Thyroid gland (tissue), 4 donors: ENCODE results near the gene TRAM2.

Experiments
- POLR2A ChIP-seq, 2 donors: fragments of 450-650 bp; IDR thresholded peaks; one replicate each; pipeline ENCODE4 v1.6.1; 2017; ENCODE audit warnings: antibody characterized with exemption in 2 of 2, mild to moderate bottlenecking in 2 of 2, moderate library complexity in 1 of 2
- TF ChIP-seq, protein P1 (sequence below), 6 experiments: fragments of 200-600 bp in 3 of 6; fragments of 450-650 bp in 3 of 6; sonication (generic) in 3 of 6; IDR thresholded peaks; one replicate each; pipeline ENCODE4 v1.5.1; 2016 to 2019; ENCODE audit warnings: antibody characterized with exemption in 6 of 6, mild to moderate bottlenecking in 2 of 6, inconsistent platforms in 1 of 6, moderate library complexity in 1 of 6

DNA sequence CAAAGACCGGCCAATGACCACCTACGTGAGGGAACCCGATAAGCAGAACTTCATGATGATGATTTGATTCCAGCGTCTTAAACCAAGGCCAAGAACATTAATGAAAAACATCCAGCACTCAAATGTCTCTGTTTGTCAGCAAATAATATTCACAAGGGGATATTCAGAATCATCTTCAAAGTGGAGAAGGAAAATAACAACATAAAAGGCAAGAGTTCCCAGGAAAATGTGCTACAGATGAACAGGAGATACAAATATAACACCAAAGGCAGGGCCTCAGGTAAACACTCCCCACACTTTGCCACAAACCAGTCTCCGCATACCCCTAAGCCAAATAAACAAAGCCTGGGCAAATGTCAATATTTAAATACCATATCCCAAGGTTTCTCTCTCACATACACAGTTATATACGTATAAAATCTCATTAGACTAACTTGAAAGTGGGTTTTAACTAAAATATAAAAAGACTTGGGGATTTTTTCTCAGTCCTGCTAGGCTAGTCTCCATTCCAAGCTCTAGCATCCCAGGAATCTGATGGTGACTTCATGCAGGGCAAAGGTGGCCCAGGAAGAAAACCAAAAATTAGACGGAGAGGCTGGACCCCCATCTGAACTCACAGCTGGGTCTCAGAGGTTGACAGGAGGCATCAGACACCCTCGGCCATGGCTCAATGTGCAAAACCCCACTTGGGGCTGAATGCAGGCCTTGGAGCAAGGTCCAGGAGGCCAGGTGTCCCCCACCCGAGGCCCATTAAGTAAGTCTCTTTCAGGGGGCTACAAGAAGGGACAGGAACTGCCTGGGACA, 32.1 kb downstream of the TRAM2 start:
- TF ChIP-seq, protein P1, sequence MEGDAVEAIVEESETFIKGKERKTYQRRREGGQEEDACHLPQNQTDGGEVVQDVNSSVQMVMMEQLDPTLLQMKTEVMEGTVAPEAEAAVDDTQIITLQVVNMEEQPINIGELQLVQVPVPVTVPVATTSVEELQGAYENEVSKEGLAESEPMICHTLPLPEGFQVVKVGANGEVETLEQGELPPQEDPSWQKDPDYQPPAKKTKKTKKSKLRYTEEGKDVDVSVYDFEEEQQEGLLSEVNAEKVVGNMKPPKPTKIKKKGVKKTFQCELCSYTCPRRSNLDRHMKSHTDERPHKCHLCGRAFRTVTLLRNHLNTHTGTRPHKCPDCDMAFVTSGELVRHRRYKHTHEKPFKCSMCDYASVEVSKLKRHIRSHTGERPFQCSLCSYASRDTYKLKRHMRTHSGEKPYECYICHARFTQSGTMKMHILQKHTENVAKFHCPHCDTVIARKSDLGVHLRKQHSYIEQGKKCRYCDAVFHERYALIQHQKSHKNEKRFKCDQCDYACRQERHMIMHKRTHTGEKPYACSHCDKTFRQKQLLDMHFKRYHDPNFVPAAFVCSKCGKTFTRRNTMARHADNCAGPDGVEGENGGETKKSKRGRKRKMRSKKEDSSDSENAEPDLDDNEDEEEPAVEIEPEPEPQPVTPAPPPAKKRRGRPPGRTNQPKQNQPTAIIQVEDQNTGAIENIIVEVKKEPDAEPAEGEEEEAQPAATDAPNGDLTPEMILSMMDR (IDR thresholded peaks at IDR 0.05): no peak
- no peak for TF ChIP-seq POLR2A (IDR thresholded peaks at IDR 0.05)
